NB4 (cell line): ENCODE data around the gene PLEK.

Experiments used
- CTCF ChIP-seq: IDR thresholded peaks from one replicate; pipeline ENCODE4 v1.5.1; 2012; ENCODE audit warnings: low read depth, low read length
- POLR2A ChIP-seq: IDR thresholded peaks from 2 replicates; pipeline ENCODE4 v1.6.1; 2011; ENCODE audit warnings: mild to moderate bottlenecking; ENCODE audit not compliant: insufficient read length; ENCODE audit errors: extremely low read depth

GRCh38 chr2:68418419-68418818, 53.3 kb downstream of the PLEK start:
- TF ChIP-seq CTCF, result no peak
- TF ChIP-seq POLR2A, result no peak
